ENCODE measurements around the gene NLE1.
"Not testable (repeated sequence)": the region's sequence is repeated elsewhere in the genome, so short reads cannot be mapped to it uniquely, and the experiment has no call there.

The NLE1 gene

DNA sequence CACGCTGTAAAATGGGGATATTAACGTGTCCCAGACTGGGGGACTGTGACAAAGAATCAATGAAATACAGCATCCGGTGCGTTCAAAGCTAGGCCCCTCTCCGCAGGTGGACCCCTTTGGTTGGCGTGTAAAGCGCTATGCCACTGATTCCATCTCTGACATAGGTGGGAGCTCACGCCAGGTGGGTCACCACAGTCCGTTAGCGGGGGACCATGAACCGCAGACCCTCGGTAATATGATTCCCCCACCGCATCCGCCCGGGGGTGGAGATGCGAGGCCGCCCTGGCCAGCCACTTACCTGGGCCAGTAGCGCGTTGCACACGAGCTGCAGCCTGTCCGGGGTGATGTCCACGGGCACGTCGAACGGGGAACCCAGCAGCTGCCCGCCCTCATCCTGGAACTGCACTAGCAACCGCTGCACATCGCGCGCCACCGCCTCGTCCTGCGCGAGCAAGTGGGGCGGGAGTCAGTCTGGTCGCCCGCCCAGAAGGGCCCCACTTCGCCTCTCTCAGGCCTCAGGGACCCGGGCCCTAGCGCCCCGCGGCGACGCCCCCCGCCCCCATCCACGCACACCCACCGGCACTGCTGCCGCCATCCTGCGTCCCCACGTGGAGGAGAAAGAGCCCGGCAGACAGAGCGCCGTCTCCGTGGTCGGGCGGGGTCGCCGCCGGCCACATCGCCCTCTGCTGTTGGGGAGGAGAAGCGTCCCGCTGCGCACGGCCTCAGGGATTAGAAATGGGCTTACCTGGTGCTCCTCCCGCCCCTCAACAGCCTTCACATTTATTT is at the start of gene NLE1:
NLE1 (minus strand) TSS at position 623 of the 786 bp plus-strand sequence; CDS start at position 595, 28 bp downstream.
- no peak for FAIRE-seq

- no peak for FAIRE-seq
These were observed 49.0 kb upstream of the NLE1 start for GRCh38 chr17:35191001-35191695.

DNA sequence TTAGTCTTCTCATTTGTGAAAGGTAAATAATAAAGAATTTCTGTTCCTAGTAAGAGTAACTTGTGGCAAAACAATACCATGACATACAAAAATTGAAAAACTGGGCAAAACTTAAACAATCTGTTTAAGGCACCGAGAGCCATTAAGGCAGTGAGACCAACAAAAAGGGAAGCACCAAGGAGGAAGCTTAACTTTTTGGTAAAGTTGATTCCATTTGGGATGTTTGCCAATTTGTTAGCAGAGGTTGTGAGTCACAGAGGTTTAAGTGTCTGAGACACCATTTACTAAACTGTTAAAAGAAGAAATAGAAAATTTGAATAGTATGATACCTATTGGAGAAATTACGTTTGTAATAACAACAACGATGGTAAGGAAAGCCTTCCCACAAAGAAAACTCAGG is 47.2 kb upstream of the NLE1 start:
- no peak for FAIRE-seq

GRCh38 chr17:35188111-35188510 is 46.0 kb upstream of the NLE1 start:
- no peak for FAIRE-seq

GRCh38 chr17:35187481-35187880 is 45.4 kb upstream of the NLE1 start:
- FAIRE-seq, result no peak

GRCh38 chr17:35185849-35186248 is 43.7 kb upstream of the NLE1 start:
- no peak for FAIRE-seq

DNA sequence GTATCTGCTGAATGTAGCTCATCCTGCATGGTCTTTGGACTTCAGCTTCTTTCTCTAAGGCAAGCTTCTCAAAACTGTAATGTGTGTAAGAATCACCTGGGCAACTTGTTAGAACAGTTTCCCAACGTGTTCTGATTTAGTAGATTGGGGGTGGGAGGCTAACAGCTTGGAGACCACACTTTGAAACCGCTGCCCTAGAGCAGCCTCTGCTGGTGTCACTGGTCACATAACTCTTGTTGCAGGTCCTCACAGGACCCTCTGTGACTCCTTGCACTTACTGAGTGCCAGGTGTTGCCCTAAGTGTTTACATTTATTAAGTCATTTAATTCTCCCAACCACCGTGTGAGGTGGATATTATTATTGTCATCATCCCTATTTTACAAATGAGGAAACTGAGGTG is 42.2 kb upstream of the NLE1 start:
- FAIRE-seq, result no peak

GRCh38 chr17:35183332-35183731 is 41.2 kb upstream of the NLE1 start:
- no peak for FAIRE-seq

DNA sequence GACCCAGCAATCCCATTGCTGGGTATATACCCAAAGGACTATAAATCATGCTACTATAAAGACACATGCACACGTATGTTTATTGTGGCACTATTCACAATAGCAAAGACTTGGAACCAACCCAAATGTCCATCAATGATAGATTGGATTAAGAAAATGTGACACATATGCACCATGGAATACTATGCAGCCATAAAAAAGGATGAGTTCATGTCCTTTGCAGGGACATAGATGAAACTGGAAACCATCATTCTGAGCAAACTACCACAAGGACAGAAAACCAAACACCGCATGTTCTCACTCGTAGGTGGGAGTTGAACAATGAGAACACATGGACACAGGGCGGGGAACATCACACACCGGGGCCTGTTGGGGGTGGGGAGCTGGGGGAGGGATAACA is 37.3 kb upstream of the NLE1 start:
- FAIRE-seq, result not testable (repeated sequence)

- no peak for FAIRE-seq
These were observed 34.8 kb upstream of the NLE1 start for GRCh38 chr17:35176897-35177296.

- no peak for FAIRE-seq
These were observed 33.7 kb upstream of the NLE1 start for GRCh38 chr17:35175638-35176415.

DNA sequence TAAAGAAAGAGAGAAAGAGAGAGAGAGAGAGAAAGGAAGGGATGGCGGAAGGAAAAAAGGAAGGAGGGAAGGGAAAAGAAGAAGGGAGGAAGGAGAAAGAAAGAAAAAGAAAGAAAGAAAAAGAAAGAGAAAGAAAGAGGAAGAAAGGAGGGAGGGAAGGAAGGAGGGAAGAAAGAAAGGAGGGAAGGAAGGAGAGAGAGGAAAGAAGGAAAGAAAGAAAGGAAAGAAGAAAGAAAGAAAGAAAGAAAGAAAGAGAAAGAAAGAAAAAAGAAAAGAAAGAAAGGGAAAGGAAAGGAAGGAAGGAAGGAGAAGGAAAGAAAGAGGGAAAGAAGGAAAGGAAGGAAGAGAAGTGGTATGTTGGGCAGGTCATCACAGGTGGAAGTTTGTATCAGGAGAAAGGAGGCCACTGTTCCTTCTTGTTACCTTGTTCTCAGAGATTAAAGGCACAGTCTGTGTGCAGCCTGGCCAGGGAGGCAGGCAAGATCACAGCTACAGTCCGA is 32.8 kb upstream of the NLE1 start:
- no peak for FAIRE-seq

DNA sequence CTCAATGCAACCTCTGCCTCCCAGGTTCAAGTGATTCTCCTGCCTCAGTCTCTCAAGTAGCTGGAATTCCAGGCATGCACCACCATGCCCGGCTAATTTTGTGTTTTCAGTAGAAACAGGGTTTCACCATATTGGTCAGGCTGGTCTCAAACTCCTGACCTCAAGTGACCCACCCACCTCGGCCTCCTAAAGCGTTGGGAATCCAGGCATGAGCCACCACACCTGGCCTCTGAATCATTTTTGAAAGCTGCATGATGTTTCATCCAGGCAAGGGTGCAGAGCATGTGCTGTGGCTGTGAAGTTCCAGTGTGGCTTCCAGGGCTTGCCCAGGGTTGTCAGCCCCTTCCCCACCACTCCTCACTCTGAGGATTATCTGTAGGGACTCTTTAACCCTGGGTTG is 30.2 kb upstream of the NLE1 start:
- not testable (repeated sequence) for FAIRE-seq

GRCh38 chr17:35171834-35172233 is 29.7 kb upstream of the NLE1 start:
- FAIRE-seq, result no peak

DNA sequence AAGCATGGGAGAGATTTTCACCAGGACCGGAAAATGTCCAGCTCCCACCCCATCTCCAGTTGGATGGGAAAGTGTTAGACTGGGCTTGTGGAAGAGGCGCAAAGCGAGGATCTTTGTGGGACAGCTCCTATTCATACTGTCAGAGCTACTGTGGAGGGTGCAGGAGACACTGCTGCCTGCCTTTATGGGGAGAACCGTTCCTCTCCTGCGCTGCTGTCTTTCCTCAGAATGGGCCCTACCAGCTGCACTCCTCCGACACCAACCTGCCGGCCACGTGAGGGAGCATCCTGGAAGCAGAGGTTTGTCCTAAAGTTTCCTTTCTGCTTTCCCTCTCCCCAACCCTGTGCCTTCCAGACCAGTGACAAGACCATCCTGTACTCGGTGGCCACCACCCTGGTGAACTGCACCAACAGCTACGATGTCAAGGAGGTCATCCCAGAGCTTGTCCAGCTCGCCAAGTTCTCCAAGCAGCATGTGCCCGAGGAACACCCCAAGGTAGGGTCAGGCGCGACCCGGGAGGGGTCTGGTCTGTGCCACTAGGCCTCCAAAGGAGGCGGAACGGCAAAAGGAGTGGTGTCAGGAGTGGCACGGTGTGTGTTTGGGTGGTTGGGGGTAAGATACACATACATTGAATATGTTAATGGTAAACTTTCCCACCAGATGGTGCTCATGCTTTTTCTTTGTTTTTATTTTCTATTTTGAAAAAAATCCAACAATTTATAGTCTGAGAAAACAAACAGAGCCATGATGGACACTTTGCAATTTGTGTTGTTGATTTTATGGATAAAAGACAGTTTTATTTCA is 29.1 kb upstream of the NLE1 start:
- FAIRE-seq, result peak; percentile 40

DNA sequence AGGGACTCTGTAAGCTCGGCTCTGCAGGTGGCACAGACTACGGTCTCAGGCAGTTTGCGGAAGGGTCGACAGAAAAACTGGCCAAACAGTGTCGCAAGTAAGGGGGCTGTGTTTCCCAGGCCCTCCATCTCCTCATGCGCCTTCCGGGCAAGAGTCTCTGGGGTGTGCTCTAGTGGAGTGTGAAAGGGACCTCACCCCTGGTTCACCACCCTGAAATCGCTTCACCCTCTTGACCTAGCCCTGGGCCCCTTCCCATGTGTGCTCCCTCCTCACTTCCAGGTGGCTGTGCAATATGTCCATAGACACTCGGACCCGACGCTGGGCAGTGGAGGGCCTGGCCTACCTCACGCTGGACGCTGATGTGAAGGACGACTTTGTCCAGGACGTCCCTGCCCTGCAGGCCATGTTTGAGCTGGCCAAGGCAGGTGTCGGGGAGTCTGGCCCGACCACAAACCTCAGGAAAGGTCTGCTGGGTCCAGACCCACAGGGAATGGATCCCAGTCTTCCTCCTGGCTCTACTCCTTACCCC is 27.8 kb upstream of the NLE1 start:
- no peak for FAIRE-seq

- no peak for FAIRE-seq
These were observed 25.6 kb upstream of the NLE1 start for GRCh38 chr17:35167666-35168065.

DNA sequence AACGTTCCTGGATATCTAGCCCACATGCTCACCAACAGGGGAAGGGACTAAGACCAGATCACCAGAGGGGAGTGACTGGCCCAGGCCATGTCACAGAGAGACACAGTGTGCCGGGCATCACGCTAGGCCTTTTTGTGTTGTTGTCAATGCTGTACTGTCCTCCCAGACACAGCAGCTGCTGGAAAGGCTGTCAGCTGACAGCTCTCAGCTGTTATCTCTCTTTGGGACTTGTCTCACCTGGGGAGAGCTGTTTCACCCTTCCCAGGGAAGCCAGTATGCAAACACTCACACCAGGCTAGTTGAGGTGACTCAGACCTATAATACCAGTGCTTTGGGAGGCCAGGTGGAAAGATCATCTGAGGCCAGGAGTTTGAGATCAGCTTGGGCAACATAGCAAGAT is 24.9 kb upstream of the NLE1 start:
- FAIRE-seq, result no peak

GRCh38 chr17:35166526-35166925 is 24.4 kb upstream of the NLE1 start:
- no peak for FAIRE-seq

DNA sequence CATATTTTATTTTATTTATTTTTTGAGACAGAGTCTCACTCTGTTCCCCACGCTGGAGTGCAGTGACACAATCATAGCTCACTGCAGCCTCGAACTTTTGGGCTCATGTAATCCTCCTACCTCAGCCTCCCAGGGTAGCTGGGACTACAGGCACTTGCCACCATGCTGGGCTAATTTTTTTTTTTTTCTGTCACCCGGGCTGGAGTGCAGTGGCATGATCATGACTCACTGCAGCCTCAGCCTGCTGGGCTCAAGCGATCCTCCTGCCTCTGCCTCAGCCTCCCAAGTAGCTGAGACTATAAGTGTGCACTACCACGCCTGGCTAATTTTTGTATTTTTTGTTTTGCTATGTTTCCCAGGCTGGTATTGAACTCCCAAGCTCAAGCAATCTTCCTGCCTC is 22.6 kb upstream of the NLE1 start:
- no peak for FAIRE-seq

- FAIRE-seq, result no peak
These were observed 21.8 kb upstream of the NLE1 start for GRCh38 chr17:35163886-35164285.

DNA sequence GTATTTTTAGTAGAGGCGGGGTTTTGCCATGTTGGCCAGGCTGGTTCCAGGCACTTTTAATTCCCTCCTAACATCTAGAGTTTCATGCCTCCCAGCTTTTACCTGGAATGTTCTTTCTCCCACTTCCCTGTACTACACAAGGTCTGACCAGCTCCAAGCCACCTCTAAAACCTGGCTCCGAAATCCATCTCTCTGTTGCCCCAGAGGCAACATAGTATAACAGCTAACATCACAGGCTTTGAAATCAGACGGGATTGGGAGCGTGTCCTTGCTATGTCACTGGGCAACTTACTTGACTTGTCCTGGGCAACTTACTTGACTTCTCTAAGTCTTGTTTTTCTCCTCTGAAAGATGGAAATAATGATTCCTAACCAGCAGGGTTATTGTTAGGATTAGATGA is 20.7 kb upstream of the NLE1 start:
- no peak for FAIRE-seq
